ENCODE results near the gene THG1L. TPM values are rescaled to one million over a fixed set of nuclear protein-coding genes. Genes with fewer than 3 reads are reported as not detected.

THG1L gene
- polyA plus RNA-seq, 2 of the 4 experiments (the other 2 are of a cell fraction): 36.9 to 45.6 TPM

- DNase-seq (ENCODE audit: low read depth in 1 of 2, low spot score in 1 of 2) (no peak), ATAC-seq (no peak), FAIRE-seq (no peak)
- no peak overlapping the region for H3K27ac ChIP-seq
- no peak overlapping the region for H3K4me3 ChIP-seq
- H3K4me1 ChIP-seq: 0 out of 3 replicates have a peak, but pooled peaks cover 4% of the 10 kb centered on the region
- 53% methylated on average over 4 of the region's 4 CpGs for WGBS (ENCODE audit: missing lambda C conversion rate)
- H3K9me3 ChIP-seq: no peaks in the 10 kb centered on the region
- H3K4me2 ChIP-seq: no peak overlapping the region
- TF ChIP-seq USF2 (IDR thresholded peaks at IDR 0.05): no peak
- TF ChIP-seq TP53 (CRISPR knock-in tag; IDR thresholded peaks at IDR 0.05): no peak
- no peak for TF ChIP-seq KDM1A (IDR thresholded peaks at IDR 0.05; ENCODE audit: low read depth)
- TF ChIP-seq EHF (CRISPR knock-in tag; IDR thresholded peaks at IDR 0.05): no peak
- no peak for TF ChIP-seq GATA3 (IDR thresholded peaks at IDR 0.05; ENCODE audit: borderline replicate concordance)
- TF ChIP-seq RCOR1 (IDR thresholded peaks at IDR 0.05; ENCODE audit: low read depth, low read length): no peak
- TF ChIP-seq ATOH8 (CRISPR knock-in tag; IDR thresholded peaks at IDR 0.05; ENCODE audit: low read depth): no peak
- TF ChIP-seq NR3C1 (IDR thresholded peaks at IDR 0.05): no peak
- TF ChIP-seq, protein P1, sequence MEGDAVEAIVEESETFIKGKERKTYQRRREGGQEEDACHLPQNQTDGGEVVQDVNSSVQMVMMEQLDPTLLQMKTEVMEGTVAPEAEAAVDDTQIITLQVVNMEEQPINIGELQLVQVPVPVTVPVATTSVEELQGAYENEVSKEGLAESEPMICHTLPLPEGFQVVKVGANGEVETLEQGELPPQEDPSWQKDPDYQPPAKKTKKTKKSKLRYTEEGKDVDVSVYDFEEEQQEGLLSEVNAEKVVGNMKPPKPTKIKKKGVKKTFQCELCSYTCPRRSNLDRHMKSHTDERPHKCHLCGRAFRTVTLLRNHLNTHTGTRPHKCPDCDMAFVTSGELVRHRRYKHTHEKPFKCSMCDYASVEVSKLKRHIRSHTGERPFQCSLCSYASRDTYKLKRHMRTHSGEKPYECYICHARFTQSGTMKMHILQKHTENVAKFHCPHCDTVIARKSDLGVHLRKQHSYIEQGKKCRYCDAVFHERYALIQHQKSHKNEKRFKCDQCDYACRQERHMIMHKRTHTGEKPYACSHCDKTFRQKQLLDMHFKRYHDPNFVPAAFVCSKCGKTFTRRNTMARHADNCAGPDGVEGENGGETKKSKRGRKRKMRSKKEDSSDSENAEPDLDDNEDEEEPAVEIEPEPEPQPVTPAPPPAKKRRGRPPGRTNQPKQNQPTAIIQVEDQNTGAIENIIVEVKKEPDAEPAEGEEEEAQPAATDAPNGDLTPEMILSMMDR (IDR thresholded peaks at IDR 0.05): no peak
- TF ChIP-seq SREBF2 (IDR thresholded peaks at IDR 0.05): no peak
- no peak for TF ChIP-seq HMGXB4 (CRISPR knock-in tag; IDR thresholded peaks at IDR 0.05; ENCODE audit: borderline replicate concordance)
- TF ChIP-seq FOSL2 (IDR thresholded peaks at IDR 0.05): no peak
- no peak for TF ChIP-seq FOSL2 (CRISPR knock-in tag; IDR thresholded peaks at IDR 0.05)
- POLR2A ChIA-PET: no interaction called here
- CTCF ChIA-PET: interaction anchor here (1.1 kb wide), 1 partner anchor 9 kb away, joined by 6 read pairs; no protein-coding TSS in a partner anchor
Measured at GRCh38 chr5:157770665-157771064, 39.4 kb downstream of the THG1L start.

- no peak for ATAC-seq
- WGBS (ENCODE audit: missing lambda C conversion rate): 83% methylated on average over 10 of the region's 10 CpGs
- no peaks in the 10 kb centered on the region for H3K9me3 ChIP-seq
- no peak overlapping the region for H3K4me2 ChIP-seq
- H3K4me3 ChIP-seq: no peak overlapping the region
- no peak for FAIRE-seq
- POLR2A ChIA-PET: no interaction called here
- 0 out of 3 replicates have a peak, but pooled peaks cover 4% of the 10 kb centered on the region for H3K4me1 ChIP-seq
- H3K27ac ChIP-seq: no peak overlapping the region
- DNase-seq (ENCODE audit: low read depth in 1 of 2, low spot score in 1 of 2): no peak
- CTCF ChIA-PET: interaction anchor here (1.2 to 2.4 kb wide), 2 partner anchors 10 to 12 kb away, joined by 4 to 18 read pairs; no protein-coding TSS in a partner anchor
- TF ChIP-seq E2F6 (IDR thresholded peaks at IDR 0.05; ENCODE audit: borderline replicate concordance, low read depth): no peak
- no peak for TF ChIP-seq GATA3 (IDR thresholded peaks at IDR 0.05; ENCODE audit: borderline replicate concordance)
- TF ChIP-seq NR3C1 (IDR thresholded peaks at IDR 0.05): no peak
- TF ChIP-seq HOXB5 (CRISPR knock-in tag; IDR thresholded peaks at IDR 0.05): no peak
- no peak for TF ChIP-seq NPAS2 (CRISPR knock-in tag; IDR thresholded peaks at IDR 0.05; ENCODE audit: borderline replicate concordance)
- TF ChIP-seq RARB (CRISPR knock-in tag; IDR thresholded peaks at IDR 0.05): no peak
- TF ChIP-seq HMGXB4 (CRISPR knock-in tag; IDR thresholded peaks at IDR 0.05; ENCODE audit: borderline replicate concordance): no peak
- no peak for TF ChIP-seq RAD21 (conservative IDR thresholded peaks at IDR 0.05 in 1 of 2, IDR thresholded peaks at IDR 0.05 in 1 of 2)
- no peak for TF ChIP-seq PBX3 (IDR thresholded peaks at IDR 0.05)
- TF ChIP-seq FOSL2 (IDR thresholded peaks at IDR 0.05): no peak
- TF ChIP-seq FOSL2 (CRISPR knock-in tag; IDR thresholded peaks at IDR 0.05): no peak
- no peak for TF ChIP-seq CEBPB (IDR thresholded peaks at IDR 0.05)
- TF ChIP-seq PHF8 (IDR thresholded peaks at IDR 0.05; ENCODE audit: borderline replicate concordance, low read depth): no peak
- TF ChIP-seq CBX2 (IDR thresholded peaks at IDR 0.05; ENCODE audit: borderline replicate concordance, low read depth): no peak
- TF ChIP-seq HES2 (IDR thresholded peaks at IDR 0.05): no peak
- no peak for TF ChIP-seq KDM5A (IDR thresholded peaks at IDR 0.05)
- no peak for TF ChIP-seq ESRRA (IDR thresholded peaks at IDR 0.05; ENCODE audit: borderline replicate concordance, low read length)
- no peak for TF ChIP-seq HOXA7 (CRISPR knock-in tag; IDR thresholded peaks at IDR 0.05)
- TF ChIP-seq JUN (IDR thresholded peaks at IDR 0.05): no peak
- no peak for TF ChIP-seq BHLHE40 (IDR thresholded peaks at IDR 0.05; ENCODE audit: low read depth, low read length)
Measured at GRCh38 chr5:157772127-157772526, 40.9 kb downstream of the THG1L start.

Data from A549 (cell line).